ENCODE data around the gene THEMIS2.

GRCh38 chr1:27878787-27879335 lies 6.5 kb downstream of the THEMIS2 start:
- TF ChIP-seq CTCF (conservative IDR thresholded peaks at IDR 0.05; ENCODE audit: low read depth in 2 of 2) (no peak), CREB1 (CRISPR knock-in tag; IDR thresholded peaks at IDR 0.05; ENCODE audit: low read depth) (no peak), EZH2 (IDR thresholded peaks at IDR 0.05; ENCODE audit: low read depth, unreplicated experiment) (no peak)
